ENCODE data around the gene FOXO3. TPM values are rescaled to one million over a fixed set of nuclear protein-coding genes. Genes with fewer than 3 reads are reported as not detected.

Gene FOXO3
- total and polyA plus RNA-seq, 2 of the 13 experiments (the other 11 are each of a cell fraction or from before 2014, with no cell fraction given) = 16.0 to 22.5 TPM

- TF ChIP-seq AHDC1 (CRISPR knock-in tag; IDR thresholded peaks at IDR 0.05; ENCODE audit: borderline replicate concordance) = 0 out of 2 replicates have a peak, but pooled peaks have one; percentile 29
- TF ChIP-seq RNF219 (CRISPR knock-in tag; IDR thresholded peaks at IDR 0.05) = no peak
- peak; percentile 74 for TF ChIP-seq ZFY (CRISPR knock-in tag; IDR thresholded peaks at IDR 0.05)
- TF ChIP-seq HMG20B (CRISPR knock-in tag; conservative IDR thresholded peaks at IDR 0.05) = 0 out of 2 replicates have a peak, but pooled peaks have one; percentile 24
- TF ChIP-seq TGIF2 (CRISPR knock-in tag; IDR thresholded peaks at IDR 0.05) = peak; percentile 65; the same call in 1 of the 2 replicates
- TF ChIP-seq JUND (CRISPR knock-in tag; IDR thresholded peaks at IDR 0.05) = no peak
- TF ChIP-seq ATF4 (CRISPR knock-in tag; IDR thresholded peaks at IDR 0.05) = peak in 1 of 2 experiments; percentile 96; a peak in 2 of 4 replicates
- TF ChIP-seq AKAP8 (CRISPR knock-in tag; IDR thresholded peaks at IDR 0.05) = peak; percentile 62; the same call in 1 of the 2 replicates
- TF ChIP-seq ZBTB14 (CRISPR knock-in tag; IDR thresholded peaks at IDR 0.05) = no peak
- no peak for TF ChIP-seq ZNF589 (CRISPR knock-in tag; conservative IDR thresholded peaks at IDR 0.05)
- TF ChIP-seq ETV5 (CRISPR knock-in tag; IDR thresholded peaks at IDR 0.05; ENCODE audit: borderline replicate concordance) = peak; percentile 72
- TF ChIP-seq ZMYM4 (CRISPR knock-in tag; IDR thresholded peaks at IDR 0.05) = peak; percentile 65
- TF ChIP-seq RNF2 (conservative IDR thresholded peaks at IDR 0.05; ENCODE audit: low read depth) = peak; percentile 80
- peak; percentile 59; the same call in 1 of the 2 replicates for TF ChIP-seq KAT8 (CRISPR knock-in tag; IDR thresholded peaks at IDR 0.05)
- TF ChIP-seq POLR2G (IDR thresholded peaks at IDR 0.05; ENCODE audit: low read depth, low read length) = peak; percentile 55
- no peak for TF ChIP-seq ZMYM3 (CRISPR knock-in tag; IDR thresholded peaks at IDR 0.05)
- TF ChIP-seq MXI1 (IDR thresholded peaks at IDR 0.05; ENCODE audit: borderline replicate concordance, low read depth, low read length) = peak; percentile 78; the same call in 2 of the 3 replicates
- no peak for TF ChIP-seq ZFP90 (CRISPR knock-in tag; IDR thresholded peaks at IDR 0.05; ENCODE audit: borderline replicate concordance)
- TF ChIP-seq MAFG (CRISPR knock-in tag; IDR thresholded peaks at IDR 0.05) = no peak
- no peak for TF ChIP-seq ZNF207 (IDR thresholded peaks at IDR 0.05; ENCODE audit: borderline replicate concordance)
- peak; percentile 66 for TF ChIP-seq PHF21A (CRISPR knock-in tag; IDR thresholded peaks at IDR 0.05)
Measured at GRCh38 chr6:108562503-108562993, 1.8 kb downstream of the FOXO3 start (continued).
